Fibroblast of lung (primary cell): Measurements from ENCODE around the gene DPEP3.

ENCODE experiments used
- CTCF ChIP-seq, 2 donors: IDR thresholded peaks in 1 of 2; conservative IDR thresholded peaks in 1 of 2; 1 replicate in 1 of 2; 2 replicates in 1 of 2; pipeline ENCODE4 v1.5.1; 2011 to 2012; ENCODE audit warnings: low read length in 2 of 2, control low read depth in 1 of 2, inconsistent platforms in 1 of 2, low read depth in 1 of 2, mild to moderate bottlenecking in 1 of 2
- EZH2 ChIP-seq: IDR thresholded peaks from 2 replicates; pipeline ENCODE4 v1.5.1; 2012; ENCODE audit warnings: low read length, control low read depth, mild to moderate bottlenecking; ENCODE audit errors: missing control alignments

- TF ChIP-seq CTCF (conservative IDR thresholded peaks at IDR 0.05 in 1 of 2, IDR thresholded peaks at IDR 0.05 in 1 of 2; ENCODE audit: low read depth in 1 of 2, low read length in 2 of 2) (no peak), EZH2 (no peak)
These were observed 10.9 kb downstream of the DPEP3 start for GRCh38 chr16:67969254-67970039.
